Transverse colon (tissue), 3 donors: Measurements from ENCODE around the gene VEPH1.

Experiments used
- POLR2A ChIP-seq: fragments of 450-650 bp; IDR thresholded peaks from one replicate; pipeline ENCODE4 v1.6.1; 2016; ENCODE audit warnings: antibody characterized with exemption, mild to moderate bottlenecking, moderate library complexity
- TF ChIP-seq, protein P1 (sequence below), 5 experiments: fragments of 200-600 bp in 3 of 5; fragments of 450-650 bp in 2 of 5; sonication (generic) in 3 of 5; IDR thresholded peaks; 1 replicate in 2 of 5; 2 replicates in 3 of 5; pipeline ENCODE4 v1.5.1; 2016 to 2017; ENCODE audit warnings: antibody characterized with exemption in 5 of 5, inconsistent platforms in 3 of 5, mild to moderate bottlenecking in 2 of 5, moderate library complexity in 1 of 5

DNA sequence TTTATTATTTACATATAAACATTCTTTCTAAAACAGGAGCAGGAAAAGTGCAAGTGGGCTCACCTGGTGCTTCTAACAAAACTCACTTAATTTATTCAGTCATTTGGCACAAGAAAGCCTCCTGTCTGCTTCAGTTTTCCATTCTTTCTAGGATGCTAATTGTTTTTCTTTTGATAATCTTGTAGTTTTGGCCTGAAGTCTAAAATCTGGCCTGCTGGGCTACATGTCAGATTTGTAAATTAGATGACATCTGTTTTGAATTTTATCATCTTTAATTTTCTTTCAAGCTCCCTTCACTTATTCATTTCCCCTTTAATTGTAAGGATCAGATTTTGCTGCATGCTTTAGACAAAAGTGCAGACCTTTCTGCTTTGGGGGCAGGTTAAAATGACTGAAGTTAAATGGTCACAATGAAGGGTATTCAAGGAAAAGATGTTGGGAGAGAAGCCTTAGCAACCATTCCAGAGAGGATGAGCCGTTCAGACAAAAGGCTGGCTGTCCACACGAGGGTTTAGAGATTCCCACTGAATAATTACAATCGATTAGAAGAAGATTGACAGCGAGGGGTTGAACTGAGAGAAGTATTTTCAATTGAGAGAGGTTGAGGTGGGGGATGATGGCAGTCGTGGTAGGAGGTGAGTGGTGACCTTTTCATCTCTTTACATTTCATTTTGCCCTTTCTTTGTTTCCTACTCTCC is 126.5 kb downstream of the VEPH1 start:
- TF ChIP-seq POLR2A = no peak
- TF ChIP-seq, protein P1, sequence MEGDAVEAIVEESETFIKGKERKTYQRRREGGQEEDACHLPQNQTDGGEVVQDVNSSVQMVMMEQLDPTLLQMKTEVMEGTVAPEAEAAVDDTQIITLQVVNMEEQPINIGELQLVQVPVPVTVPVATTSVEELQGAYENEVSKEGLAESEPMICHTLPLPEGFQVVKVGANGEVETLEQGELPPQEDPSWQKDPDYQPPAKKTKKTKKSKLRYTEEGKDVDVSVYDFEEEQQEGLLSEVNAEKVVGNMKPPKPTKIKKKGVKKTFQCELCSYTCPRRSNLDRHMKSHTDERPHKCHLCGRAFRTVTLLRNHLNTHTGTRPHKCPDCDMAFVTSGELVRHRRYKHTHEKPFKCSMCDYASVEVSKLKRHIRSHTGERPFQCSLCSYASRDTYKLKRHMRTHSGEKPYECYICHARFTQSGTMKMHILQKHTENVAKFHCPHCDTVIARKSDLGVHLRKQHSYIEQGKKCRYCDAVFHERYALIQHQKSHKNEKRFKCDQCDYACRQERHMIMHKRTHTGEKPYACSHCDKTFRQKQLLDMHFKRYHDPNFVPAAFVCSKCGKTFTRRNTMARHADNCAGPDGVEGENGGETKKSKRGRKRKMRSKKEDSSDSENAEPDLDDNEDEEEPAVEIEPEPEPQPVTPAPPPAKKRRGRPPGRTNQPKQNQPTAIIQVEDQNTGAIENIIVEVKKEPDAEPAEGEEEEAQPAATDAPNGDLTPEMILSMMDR (IDR thresholded peaks at IDR 0.05) = no peak
